H9 (cell line): Measurements from ENCODE around the gene ITGBL1. TPM values are rescaled to one million over a fixed set of nuclear protein-coding genes. Genes with fewer than 3 reads are reported as not detected.

Source experiments
- DNase-seq: peaks from one replicate; pipeline ENCODE4 v3.0.0-alpha.2; 2017
- H2AFZ ChIP-seq: one replicate; pipeline ENCODE4 v1.6.1; 2013; ENCODE audit warnings: mild to moderate bottlenecking, low read length, control low read depth, moderate library complexity
- H2AK5ac ChIP-seq: 2 replicates; pipeline ENCODE4 v1.6.1; 2013; ENCODE audit warnings: low read length, control low read depth, mixed read lengths; ENCODE audit not compliant: insufficient read length
- H2BK120ac ChIP-seq: one replicate; pipeline ENCODE4 v1.6.1; 2013; ENCODE audit warnings: low read depth, mild to moderate bottlenecking, low read length, control low read depth, inconsistent platforms; ENCODE audit not compliant: poor library complexity, severe bottlenecking
- H2BK12ac ChIP-seq: 2 replicates; pipeline ENCODE4 v1.6.1; 2013; ENCODE audit warnings: low read length, control low read depth, mixed read lengths, low read depth; ENCODE audit not compliant: insufficient read length
- H2BK15ac ChIP-seq: 2 replicates; pipeline ENCODE4 v1.6.1; 2013; ENCODE audit warnings: low read depth, low read length, control low read depth
- H2BK20ac ChIP-seq: one replicate; pipeline ENCODE4 v1.6.1; 2013; ENCODE audit warnings: low read depth, mild to moderate bottlenecking, low read length, control low read depth, inconsistent platforms; ENCODE audit not compliant: poor library complexity, severe bottlenecking
- H2BK5ac ChIP-seq: 2 replicates; pipeline ENCODE4 v1.6.1; 2013; ENCODE audit warnings: low read length, control low read depth, mixed read lengths; ENCODE audit not compliant: insufficient read length
- H3K14ac ChIP-seq: 2 replicates; pipeline ENCODE4 v1.6.1; 2013; ENCODE audit warnings: low read length, control low read depth; ENCODE audit not compliant: insufficient read depth
- H3K18ac ChIP-seq: 2 replicates; pipeline ENCODE4 v1.6.1; 2013; ENCODE audit warnings: low read depth, mild to moderate bottlenecking, mixed read lengths, low read length, control low read depth; ENCODE audit not compliant: insufficient read length
- H3K23ac ChIP-seq: 2 replicates; pipeline ENCODE4 v1.6.1; 2013; ENCODE audit warnings: low read length, control low read depth, mixed read lengths, low read depth; ENCODE audit not compliant: insufficient read length
- H3K23me2 ChIP-seq: 2 replicates; pipeline ENCODE4 v1.6.1; 2013; ENCODE audit warnings: low read depth, mild to moderate bottlenecking, mixed read lengths, low read length, control low read depth; ENCODE audit not compliant: insufficient read length, poor library complexity, severe bottlenecking
- H3K27ac ChIP-seq: 2 replicates; pipeline ENCODE4 v1.5.1; 2013; ENCODE audit warnings: low read length, control low read depth, mixed read lengths, low read depth; ENCODE audit not compliant: insufficient read length
- H3K27me3 ChIP-seq: 2 replicates; pipeline ENCODE4 v1.6.1; 2013; ENCODE audit warnings: low read length, control low read depth, inconsistent platforms; ENCODE audit not compliant: insufficient read depth
- H3K4ac ChIP-seq: 2 replicates; pipeline ENCODE4 v1.6.1; 2013; ENCODE audit warnings: low read depth, mild to moderate bottlenecking, control low read depth, inconsistent platforms, low read length, moderate library complexity
- H3K4me1 ChIP-seq: 2 replicates; pipeline ENCODE4 v1.6.1; 2013; ENCODE audit warnings: low read length, control low read depth, inconsistent platforms; ENCODE audit not compliant: insufficient read depth
- H3K4me2 ChIP-seq: 2 replicates; pipeline ENCODE4 v1.6.1; 2013; ENCODE audit warnings: low read length, control low read depth, mixed read lengths; ENCODE audit not compliant: insufficient read length, insufficient read depth
- H3K56ac ChIP-seq: 2 replicates; pipeline ENCODE4 v1.6.1; 2013; ENCODE audit warnings: low read depth, mild to moderate bottlenecking, mixed read lengths, low read length, control low read depth; ENCODE audit not compliant: insufficient read length
- H3K79me1 ChIP-seq: 2 replicates; pipeline ENCODE4 v1.6.1; 2013; ENCODE audit warnings: low read depth, mild to moderate bottlenecking, moderate library complexity, low read length, control low read depth, inconsistent platforms; ENCODE audit not compliant: insufficient read depth, poor library complexity, severe bottlenecking
- H3K79me2 ChIP-seq: 2 replicates; pipeline ENCODE4 v1.6.1; 2013; ENCODE audit warnings: low read length, control low read depth, inconsistent platforms; ENCODE audit not compliant: insufficient read depth
- H3K9ac ChIP-seq: 2 replicates; pipeline ENCODE4 v1.6.1; 2013; ENCODE audit warnings: low read length, control low read depth, mixed read lengths; ENCODE audit not compliant: insufficient read length; ENCODE audit errors: extremely low read depth
- H3K9me3 ChIP-seq: one replicate; pipeline ENCODE4 v1.6.1; 2013; ENCODE audit warnings: low read depth, low read length, inconsistent platforms; ENCODE audit not compliant: control insufficient read depth
- H3T11ph ChIP-seq: one replicate; pipeline ENCODE4 v1.6.1; 2013; ENCODE audit warnings: mild to moderate bottlenecking, low read length, control low read depth, inconsistent platforms
- H4K20me1 ChIP-seq: one replicate; pipeline ENCODE4 v1.6.1; 2013; ENCODE audit not compliant: control insufficient read depth, insufficient read length, insufficient read depth
- H4K5ac ChIP-seq: 2 replicates; pipeline ENCODE4 v1.6.1; 2013; ENCODE audit warnings: low read depth, mild to moderate bottlenecking, mixed read lengths, low read length, control low read depth; ENCODE audit not compliant: insufficient read length
- H4K8ac ChIP-seq: replicated peaks from 2 replicates; pipeline ENCODE4 v1.6.1; 2013; ENCODE audit warnings: low read length, control low read depth, mixed read lengths, low read depth; ENCODE audit not compliant: insufficient read length
- H4K91ac ChIP-seq: 2 replicates; pipeline ENCODE4 v1.6.1; 2013; ENCODE audit warnings: low read depth, mild to moderate bottlenecking, moderate library complexity, mixed read lengths, low read length, control low read depth; ENCODE audit not compliant: insufficient read length
- H3K27ac Mint-ChIP-seq, 3 experiments: 2 replicates in 2 of 3; 3 replicates in 1 of 3; pipeline ENCODE4 v1.8.0; 2020 to 2021; ENCODE audit warnings: mixed read lengths in 3 of 3, mild to moderate bottlenecking in 1 of 3, moderate library complexity in 1 of 3
- H3K27me3 Mint-ChIP-seq: 2 replicates; pipeline ENCODE4 v1.8.0; 2021; ENCODE audit warnings: low read depth, mild to moderate bottlenecking, moderate library complexity, mixed read lengths
- H3K36me3 Mint-ChIP-seq, 3 experiments: 2 replicates in 2 of 3; 3 replicates in 1 of 3; pipeline ENCODE4 v1.8.0; 2020 to 2021; ENCODE audit warnings: low read depth in 3 of 3, mixed read lengths in 3 of 3; ENCODE audit not compliant: insufficient read depth in 1 of 3
- H3K4me1 Mint-ChIP-seq, 2 experiments: 2 replicates each; pipeline ENCODE4 v1.8.0; 2020; ENCODE audit warnings: mixed read lengths in 2 of 2
- H3K4me3 Mint-ChIP-seq, 2 experiments: 2 replicates in 1 of 2; 3 replicates in 1 of 2; pipeline ENCODE4 v1.8.0; 2020 to 2021; ENCODE audit warnings: mild to moderate bottlenecking in 2 of 2, mixed read lengths in 2 of 2, moderate library complexity in 1 of 2
- H3K9me3 Mint-ChIP-seq, 2 experiments: 2 replicates in 1 of 2; 3 replicates in 1 of 2; pipeline ENCODE4 v1.8.0; 2020; ENCODE audit warnings: mild to moderate bottlenecking in 2 of 2, mixed read lengths in 2 of 2, moderate library complexity in 1 of 2
- CTCF ChIP-seq: fragments of 200-600 bp; sonication (generic); conservative IDR thresholded peaks from 3 replicates; pipeline ENCODE4 v1.8.0; 2021; ENCODE audit warnings: antibody characterized with exemption, mild to moderate bottlenecking
- WGBS: extraction: QIAGEN DNeasy Blood & Tissue Kit; methylation state at CpG from one replicate; pipeline ENCODE4 v1.1.7; 2013; ENCODE audit warnings: missing lambda C conversion rate, low lambda C conversion rate, mixed read lengths; ENCODE audit not compliant: insufficient read length; ENCODE audit errors: extremely low coverage; 5-methylcytosine and 5-hydroxymethylcytosine counted together
- total RNA-seq: library from RNA; stranded (reverse); gene quantifications from 2 replicates; pipeline ENCODE4 v1.2.1, GENCODE V29; 2021

The ITGBL1 gene
- total RNA-seq, 1 experiment from 2014 or later, result not detected

- Mint-ChIP-seq H3K4me3 (no peak overlapping the region), H3K36me3 (no peaks in the 10 kb centered on the region), H3K27ac (no peak overlapping the region), H3K9me3 (no peaks in the 10 kb centered on the region), H3K27me3 (no peaks in the 10 kb centered on the region), H3K4me1 (peaks cover 9 to 11% of the 10 kb centered on the region in 2 experiments)
- no peaks in the 10 kb centered on the region for H3K23me2 ChIP-seq
- no peak overlapping the region for H2AK5ac ChIP-seq
- H3K4me2 ChIP-seq, result no peak overlapping the region
- no peak overlapping the region for H3K27ac ChIP-seq
- no peak overlapping the region for H2BK20ac ChIP-seq
- H3T11ph ChIP-seq, result no peak overlapping the region
- H4K91ac ChIP-seq, result no peak overlapping the region
- H3K79me1 ChIP-seq, result no peaks in the 10 kb centered on the region
- H3K9me3 ChIP-seq, result no peaks in the 10 kb centered on the region
- no peak overlapping the region for H3K14ac ChIP-seq
- no peak overlapping the region for H3K23ac ChIP-seq
- no peak for DNase-seq
- no peak overlapping the region for H3K56ac ChIP-seq
- no peaks in the 10 kb centered on the region for H3K79me2 ChIP-seq
- no CpG with 5 or more reads among the region's 4 CpGs for WGBS
- H4K20me1 ChIP-seq, result no peaks in the 10 kb centered on the region
- no peak overlapping the region for H2AFZ ChIP-seq
- no peak overlapping the region for H2BK120ac ChIP-seq
- H3K27me3 ChIP-seq, result no peaks in the 10 kb centered on the region
- H3K18ac ChIP-seq, result no peak overlapping the region
- no peak overlapping the region for H4K8ac ChIP-seq
- H3K4ac ChIP-seq, result no peak overlapping the region
- no peak overlapping the region for H2BK15ac ChIP-seq
- no peak overlapping the region for H3K9ac ChIP-seq
- no peak overlapping the region for H2BK5ac ChIP-seq
- H2BK12ac ChIP-seq, result no peak overlapping the region
- H4K5ac ChIP-seq, result no peak overlapping the region
- H3K4me1 ChIP-seq, result no peaks in the 10 kb centered on the region
- TF ChIP-seq CTCF, result no peak
These were observed 174.6 kb downstream of the ITGBL1 start for GRCh38 chr13:101626925-101627555.
